GM23338 (cell line): ENCODE data around the gene CCL7. TPM values are rescaled to one million over a fixed set of nuclear protein-coding genes. Genes with fewer than 3 reads are reported as not detected.

Experiments used
- ATAC-seq: fragments of 200-7000 bp; cut with Tn5 transposase; 3 replicates; pipeline ENCODE4 v1.9.1; 2020
- DNase-seq: peaks from one replicate; pipeline ENCODE4 v3.0.0-alpha.2; 2015; ENCODE audit warnings: low spot score
- H2AFZ ChIP-seq: fragments of 200-600 bp; sonication (generic); 2 replicates; pipeline ENCODE4 v1.8.0; 2016; ENCODE audit warnings: antibody characterized with exemption, mild to moderate bottlenecking, moderate library complexity
- H3F3A ChIP-seq: fragments of 200-600 bp; sonication (generic); replicated peaks from 2 replicates; pipeline ENCODE4 v1.8.0; 2017; ENCODE audit warnings: antibody characterized with exemption, mixed run types, low read depth
- H3K27ac ChIP-seq: fragments of 200-600 bp; sonication (generic); 2 replicates; pipeline ENCODE4 v1.6.1; 2016; ENCODE audit warnings: low read depth
- H3K27me3 ChIP-seq: fragments of 200-600 bp; sonication (generic); 2 replicates; pipeline ENCODE4 v1.8.0; 2016; ENCODE audit warnings: mild to moderate bottlenecking, mixed run types, moderate library complexity; ENCODE audit not compliant: insufficient read depth
- H3K36me3 ChIP-seq: fragments of 200-600 bp; sonication (generic); 2 replicates; pipeline ENCODE4 v1.8.0; 2016; ENCODE audit warnings: mild to moderate bottlenecking; ENCODE audit not compliant: insufficient read depth
- H3K4me1 ChIP-seq: fragments of 200-600 bp; sonication (generic); 2 replicates; pipeline ENCODE4 v1.8.0; 2016; ENCODE audit warnings: mild to moderate bottlenecking, moderate library complexity; ENCODE audit not compliant: insufficient read depth
- H3K4me2 ChIP-seq: fragments of 200-600 bp; sonication (generic); 2 replicates; pipeline ENCODE4 v1.7.1; 2017; ENCODE audit warnings: mixed run types
- H3K4me3 ChIP-seq: fragments of 200-600 bp; sonication (generic); 2 replicates; pipeline ENCODE4 v1.6.1; 2016; ENCODE audit warnings: mixed run types
- H3K79me2 ChIP-seq: fragments of 200-600 bp; sonication (generic); replicated peaks from 2 replicates; pipeline ENCODE4 v1.8.0; 2017; ENCODE audit warnings: mild to moderate bottlenecking; ENCODE audit not compliant: insufficient read depth
- H3K9me2 ChIP-seq: fragments of 200-600 bp; sonication (generic); 2 replicates; pipeline ENCODE4 v1.8.0; 2017; ENCODE audit not compliant: insufficient read depth
- H4K20me1 ChIP-seq: fragments of 200-600 bp; sonication (generic); replicated peaks from 2 replicates; pipeline ENCODE4 v1.8.0; 2017; ENCODE audit warnings: mild to moderate bottlenecking; ENCODE audit not compliant: insufficient read depth
- H3K27ac Mint-ChIP-seq: 2 replicates; pipeline ENCODE4 v1.8.0; 2020; ENCODE audit warnings: inconsistent platforms, mild to moderate bottlenecking, moderate library complexity, mixed read lengths
- H3K27me3 Mint-ChIP-seq: 3 replicates; pipeline ENCODE4 v1.8.0; 2022; ENCODE audit warnings: low read depth, mild to moderate bottlenecking, moderate library complexity, mixed read lengths, inconsistent platforms; ENCODE audit not compliant: insufficient read depth, poor library complexity
- H3K36me3 Mint-ChIP-seq: 3 replicates; pipeline ENCODE4 v1.8.0; 2021; ENCODE audit warnings: low read depth, mild to moderate bottlenecking, inconsistent platforms, moderate library complexity, mixed read lengths
- H3K4me1 Mint-ChIP-seq: 3 replicates; pipeline ENCODE4 v1.8.0; 2020; ENCODE audit warnings: mild to moderate bottlenecking, inconsistent platforms, mixed read lengths
- H3K4me3 Mint-ChIP-seq: 3 replicates; pipeline ENCODE4 v1.8.0; 2021; ENCODE audit warnings: moderate library complexity, mild to moderate bottlenecking, inconsistent platforms, mixed read lengths
- H3K9me3 Mint-ChIP-seq: 3 replicates; pipeline ENCODE4 v1.8.0; 2020; ENCODE audit warnings: moderate library complexity, mild to moderate bottlenecking, inconsistent platforms, mixed read lengths
- EZH2 ChIP-seq: fragments of 200-600 bp; sonication (generic); IDR thresholded peaks from one replicate; pipeline ENCODE4 v1.8.0; 2017; ENCODE audit warnings: antibody characterized with exemption, mild to moderate bottlenecking, low read depth; ENCODE audit not compliant: unreplicated experiment
- JUNB ChIP-seq: IDR thresholded peaks from one replicate; pipeline ENCODE4 v1.6.1; 2016; ENCODE audit warnings: antibody characterized with exemption; ENCODE audit not compliant: unreplicated experiment
- NANOG ChIP-seq: IDR thresholded peaks from 2 replicates; pipeline ENCODE4 v1.6.1; 2016; ENCODE audit warnings: antibody characterized with exemption, borderline replicate concordance
- POLR2AphosphoS5 ChIP-seq: IDR thresholded peaks from 2 replicates; pipeline ENCODE4 v1.6.1; 2016; ENCODE audit warnings: antibody characterized with exemption, low read depth
- REST ChIP-seq: IDR thresholded peaks from one replicate; pipeline ENCODE4 v1.6.1; 2018; ENCODE audit warnings: antibody characterized with exemption; ENCODE audit not compliant: unreplicated experiment
- STAT1 ChIP-seq: IDR thresholded peaks from one replicate; pipeline ENCODE4 v1.6.1; 2016; ENCODE audit warnings: antibody characterized with exemption; ENCODE audit not compliant: unreplicated experiment
- ZNF114 ChIP-seq: fragments of 250-450 bp; sonication (Bioruptor Pico); IDR thresholded peaks from 2 replicates; pipeline ENCODE4 v1.5.0; 2020; ENCODE audit warnings: mild to moderate bottlenecking, moderate library complexity
- polyA plus RNA-seq: library from polyadenylated mRNA; unstranded; fragments of >200 nt; fragmentation: Nextera tagmentation; extraction: Ambion mirVana; gene quantifications from 2 replicates; pipeline ENCODE4 v1.2.1, GENCODE V29; 2016
- total RNA-seq: library from RNA; depleted of rRNA; stranded (reverse); fragments of >200 nt; shearing (Covaris generic); gene quantifications from 2 replicates; pipeline ENCODE4 v1.2.3, GENCODE V29; 2014
- TF ChIP-seq, protein P1 (sequence below), 2 experiments: fragments of 200-600 bp in 1 of 2; sonication (generic) in 1 of 2; conservative IDR thresholded peaks; 2 replicates each; pipeline versions ENCODE4 v1.5.1 to v1.6.1; 2016 to 2017; ENCODE audit warnings: antibody characterized with exemption in 2 of 2, low read depth in 2 of 2, mild to moderate bottlenecking in 2 of 2, moderate library complexity in 1 of 2

Gene CCL7
- total and polyA plus RNA-seq, 2 experiments from 2014 or later: not detected

- H3K27ac Mint-ChIP-seq: no peak overlapping the region
- Histone ChIP-seq H3K27ac (no peak overlapping the region), H2AFZ (0 out of 2 replicates have a peak overlapping the region, but pooled peaks have one; percentile 12), H3K36me3 (peaks cover 4% of the 10 kb centered on the region; the same call in 1 of the 2 replicates), H3K9me2 (peaks cover 7% of the 10 kb centered on the region; the same call in 1 of the 2 replicates), H3K27me3 (no peaks in the 10 kb centered on the region), H3K4me2 (no peak overlapping the region), H3F3A (no peaks in the 10 kb centered on the region), H3K79me2 (no peaks in the 10 kb centered on the region), H4K20me1 (no peaks in the 10 kb centered on the region), H3K4me3 (no peak overlapping the region), H3K4me1 (peaks cover 8% of the 10 kb centered on the region)
- peaks cover 4% of the 10 kb centered on the region for H3K27me3 Mint-ChIP-seq
- no peak for DNase-seq
- peaks cover 8% of the 10 kb centered on the region for H3K4me1 Mint-ChIP-seq
- no peak for ATAC-seq
- H3K9me3 Mint-ChIP-seq: peaks cover 24% of the 10 kb centered on the region
- TF ChIP-seq EZH2 (no peak), JUNB (no peak), POLR2AphosphoS5 (no peak), NANOG (no peak), ZNF114 (no peak), REST (no peak)
- TF ChIP-seq, protein P1, sequence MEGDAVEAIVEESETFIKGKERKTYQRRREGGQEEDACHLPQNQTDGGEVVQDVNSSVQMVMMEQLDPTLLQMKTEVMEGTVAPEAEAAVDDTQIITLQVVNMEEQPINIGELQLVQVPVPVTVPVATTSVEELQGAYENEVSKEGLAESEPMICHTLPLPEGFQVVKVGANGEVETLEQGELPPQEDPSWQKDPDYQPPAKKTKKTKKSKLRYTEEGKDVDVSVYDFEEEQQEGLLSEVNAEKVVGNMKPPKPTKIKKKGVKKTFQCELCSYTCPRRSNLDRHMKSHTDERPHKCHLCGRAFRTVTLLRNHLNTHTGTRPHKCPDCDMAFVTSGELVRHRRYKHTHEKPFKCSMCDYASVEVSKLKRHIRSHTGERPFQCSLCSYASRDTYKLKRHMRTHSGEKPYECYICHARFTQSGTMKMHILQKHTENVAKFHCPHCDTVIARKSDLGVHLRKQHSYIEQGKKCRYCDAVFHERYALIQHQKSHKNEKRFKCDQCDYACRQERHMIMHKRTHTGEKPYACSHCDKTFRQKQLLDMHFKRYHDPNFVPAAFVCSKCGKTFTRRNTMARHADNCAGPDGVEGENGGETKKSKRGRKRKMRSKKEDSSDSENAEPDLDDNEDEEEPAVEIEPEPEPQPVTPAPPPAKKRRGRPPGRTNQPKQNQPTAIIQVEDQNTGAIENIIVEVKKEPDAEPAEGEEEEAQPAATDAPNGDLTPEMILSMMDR (conservative IDR thresholded peaks at IDR 0.05; ENCODE audit: low read depth in 2 of 2): no peak
- H3K36me3 Mint-ChIP-seq: peaks cover 9% of the 10 kb centered on the region; the same call in 2 of the 3 replicates
- H3K4me3 Mint-ChIP-seq: no peak overlapping the region
Measured at GRCh38 chr17:34228781-34229180, 41.2 kb upstream of the CCL7 start.

DNA sequence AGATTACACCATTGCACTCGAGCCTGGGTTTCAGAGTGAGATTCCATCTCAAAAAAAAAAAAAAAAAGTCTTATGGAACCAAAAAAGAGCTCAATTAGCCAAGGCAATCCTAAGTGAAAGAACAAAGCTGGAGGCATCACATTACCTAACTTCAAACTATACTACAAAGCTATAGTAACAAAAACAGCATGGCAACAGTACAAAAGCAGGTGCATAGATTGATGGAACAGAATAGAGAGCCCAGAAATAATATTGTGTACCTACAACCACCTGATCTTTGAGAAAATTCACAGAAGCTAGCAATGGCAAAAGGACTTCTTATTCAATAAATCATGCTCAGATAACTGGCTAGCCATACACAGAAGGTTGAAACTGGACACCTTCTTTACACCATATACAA, 39.7 kb upstream of the CCL7 start:
- no peak for TF ChIP-seq STAT1
- Mint-ChIP-seq H3K4me3 (no peak overlapping the region), H3K36me3 (peaks cover 9% of the 10 kb centered on the region; the same call in 2 of the 3 replicates), H3K27me3 (peaks cover 2% of the 10 kb centered on the region), H3K9me3 (peaks cover 24% of the 10 kb centered on the region), H3K27ac (no peak overlapping the region), H3K4me1 (peaks cover 12% of the 10 kb centered on the region)
- Histone ChIP-seq H3K4me3 (no peak overlapping the region), H3K4me2 (no peak overlapping the region), H3K79me2 (no peaks in the 10 kb centered on the region), H3F3A (no peaks in the 10 kb centered on the region), H3K27ac (no peak overlapping the region), H4K20me1 (no peaks in the 10 kb centered on the region), H3K36me3 (peaks cover 4% of the 10 kb centered on the region; the same call in 1 of the 2 replicates), H2AFZ (no peak overlapping the region), H3K27me3 (no peaks in the 10 kb centered on the region), H3K9me2 (peaks cover 7% of the 10 kb centered on the region; the same call in 1 of the 2 replicates), H3K4me1 (peaks cover 8% of the 10 kb centered on the region)
- no peak for ATAC-seq
- no peak for DNase-seq
